Measurements from ENCODE around the gene NRF1. TPM values are rescaled to one million over a fixed set of nuclear protein-coding genes. Genes with fewer than 3 reads are reported as not detected.
"Not testable (repeated sequence)": the region's sequence is repeated elsewhere in the genome, so short reads cannot be mapped to it uniquely, and the experiment has no call there.

The NRF1 gene
- polyA plus RNA-seq, 2 donors, result 4.7 to 5.7 TPM

DNA sequence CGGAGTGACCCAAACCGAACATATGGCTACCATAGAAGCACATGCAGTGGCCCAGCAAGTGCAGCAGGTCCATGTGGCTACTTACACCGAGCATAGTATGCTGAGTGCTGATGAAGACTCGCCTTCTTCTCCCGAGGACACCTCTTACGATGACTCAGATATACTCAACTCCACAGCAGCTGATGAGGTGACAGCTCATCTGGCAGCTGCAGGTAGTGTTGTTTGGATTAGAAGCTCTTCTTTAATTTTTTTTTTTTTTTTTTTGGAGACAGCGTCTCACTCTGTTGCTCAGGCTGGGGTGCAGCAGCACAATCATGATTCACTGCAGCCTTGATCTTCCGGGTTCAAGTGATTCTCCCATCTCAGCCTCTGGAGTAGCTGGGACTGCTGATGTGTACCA lies 45.8 kb downstream of the NRF1 start:
- Histone ChIP-seq H3K36me3 (ENCODE audit: control insufficient read depth in 2 of 2, insufficient read depth in 2 of 2, low read length in 1 of 2) (peaks cover 6 to 8% of the 10 kb centered on the region in 2 donors), H3K4me3 (ENCODE audit: low read depth in 1 of 2, low read length in 2 of 2) (no peak overlapping the region), H3K27me3 (ENCODE audit: control insufficient read depth in 1 of 2, insufficient read depth in 2 of 2, low read length in 2 of 2) (no peaks in the 10 kb centered on the region), H3K9me3 (ENCODE audit: control insufficient read depth in 2 of 2, insufficient read depth in 1 of 2, low read depth in 1 of 2, low read length in 1 of 2) (peaks cover 0 to 2% of the 10 kb centered on the region in 2 donors), H3K4me1 (ENCODE audit: control insufficient read depth in 2 of 2, insufficient read depth in 2 of 2, low read length in 1 of 2) (no peaks in the 10 kb centered on the region), H3K27ac (ENCODE audit: low read depth in 2 of 2, low read length in 1 of 2) (no peak overlapping the region)
- WGBS, 2 donors, result 71 to 87% methylated on average over 8 of the region's 8 CpGs

DNA sequence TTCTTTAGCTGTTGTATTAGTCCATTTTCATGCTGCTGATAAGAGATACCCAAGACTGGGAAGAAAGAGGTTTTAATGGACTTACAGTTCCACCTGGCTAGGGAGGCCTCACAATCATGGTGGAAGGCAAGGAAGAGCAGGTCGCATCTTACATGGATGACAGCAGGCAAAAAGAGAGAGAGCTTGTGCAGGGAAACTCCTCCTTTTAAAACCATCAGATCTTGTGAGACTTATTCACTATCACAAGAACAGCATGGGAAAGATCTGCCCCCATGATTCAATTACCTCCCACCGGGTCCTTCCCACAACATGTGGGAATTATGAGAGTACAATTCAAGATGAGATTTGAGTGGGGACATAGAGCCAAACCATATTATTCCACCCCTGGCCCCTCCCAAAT lies 48.4 kb downstream of the NRF1 start:
- H3K36me3 ChIP-seq (ENCODE audit: control insufficient read depth in 2 of 2, insufficient read depth in 2 of 2, low read length in 1 of 2); H3K4me1 ChIP-seq (ENCODE audit: control insufficient read depth in 2 of 2, insufficient read depth in 2 of 2, low read length in 1 of 2); H3K4me3 ChIP-seq (ENCODE audit: low read depth in 1 of 2, low read length in 2 of 2); H3K27me3 ChIP-seq (ENCODE audit: control insufficient read depth in 1 of 2, insufficient read depth in 2 of 2, low read length in 2 of 2); H3K27ac ChIP-seq (ENCODE audit: low read depth in 2 of 2, low read length in 1 of 2); H3K9me3 ChIP-seq (ENCODE audit: control insufficient read depth in 2 of 2, insufficient read depth in 1 of 2, low read depth in 1 of 2, low read length in 1 of 2): not testable (repeated sequence)
- 69 to 72% methylated on average over 2 of the region's 2 CpGs for WGBS, 2 donors

DNA sequence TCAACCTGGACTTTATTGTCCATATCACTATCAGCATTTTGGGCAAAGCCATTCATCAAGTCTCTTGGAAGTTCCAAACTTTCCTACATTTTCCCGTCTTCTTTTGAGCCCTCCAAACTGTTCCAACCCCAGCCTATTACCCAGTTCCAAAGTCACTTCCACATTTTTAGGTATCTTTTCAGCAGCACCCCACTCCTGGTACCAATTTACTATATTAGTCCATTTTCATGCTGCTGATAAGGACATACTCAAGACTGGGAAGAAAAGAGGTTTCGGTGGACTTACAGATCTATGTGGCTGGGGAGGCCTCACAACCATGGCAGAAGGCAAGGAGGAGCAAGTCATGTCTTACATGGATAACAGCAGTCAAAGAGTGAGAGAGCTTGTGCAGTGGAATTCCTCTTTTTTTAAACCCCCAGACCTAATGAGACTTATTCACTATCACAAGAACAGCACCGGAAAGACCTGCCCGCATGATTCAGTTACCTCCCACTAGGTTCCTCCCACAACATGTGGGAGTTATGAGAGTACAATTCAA lies 50.2 kb downstream of the NRF1 start:
- Histone ChIP-seq H3K4me3 (ENCODE audit: low read depth in 1 of 2, low read length in 2 of 2) (no peak overlapping the region), H3K9me3 (ENCODE audit: control insufficient read depth in 2 of 2, insufficient read depth in 1 of 2, low read depth in 1 of 2, low read length in 1 of 2) (peaks cover 0 to 2% of the 10 kb centered on the region in 2 donors), H3K27ac (ENCODE audit: low read depth in 2 of 2, low read length in 1 of 2) (no peak overlapping the region), H3K27me3 (ENCODE audit: control insufficient read depth in 1 of 2, insufficient read depth in 2 of 2, low read length in 2 of 2) (no peaks in the 10 kb centered on the region), H3K4me1 (ENCODE audit: control insufficient read depth in 2 of 2, insufficient read depth in 2 of 2, low read length in 1 of 2) (no peaks in the 10 kb centered on the region), H3K36me3 (ENCODE audit: control insufficient read depth in 2 of 2, insufficient read depth in 2 of 2, low read length in 1 of 2) (peaks cover 6 to 8% of the 10 kb centered on the region in 2 donors)
- 98 to 99% methylated on average over 4 of the region's 4 CpGs for WGBS, 2 donors

DNA sequence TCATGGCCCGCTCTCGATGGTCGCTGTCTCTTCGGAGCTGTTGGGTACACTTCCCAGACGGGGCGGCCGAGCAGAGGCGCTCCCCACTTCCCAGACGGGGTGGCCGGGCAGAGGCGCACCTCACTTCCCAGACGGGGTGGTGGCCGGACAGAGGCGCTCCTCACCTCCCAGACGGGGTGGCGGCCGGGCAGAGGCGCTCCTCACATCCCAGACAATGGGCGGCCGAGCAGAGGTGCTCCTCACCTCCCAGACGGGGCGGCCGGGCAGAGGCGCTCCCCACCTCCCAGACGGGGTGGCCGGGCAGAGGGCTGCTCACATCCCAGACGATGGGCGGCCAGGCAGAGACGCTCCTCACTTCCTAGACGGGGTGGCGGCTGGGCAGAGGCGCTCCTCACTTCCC lies 51.7 kb downstream of the NRF1 start:
- H3K27me3 ChIP-seq (ENCODE audit: control insufficient read depth in 1 of 2, insufficient read depth in 2 of 2, low read length in 2 of 2); H3K4me3 ChIP-seq (ENCODE audit: low read depth in 1 of 2, low read length in 2 of 2): not testable (repeated sequence)
- 98% methylated on average over 29 to 32 of the region's 32 CpGs for WGBS, 2 donors

DNA sequence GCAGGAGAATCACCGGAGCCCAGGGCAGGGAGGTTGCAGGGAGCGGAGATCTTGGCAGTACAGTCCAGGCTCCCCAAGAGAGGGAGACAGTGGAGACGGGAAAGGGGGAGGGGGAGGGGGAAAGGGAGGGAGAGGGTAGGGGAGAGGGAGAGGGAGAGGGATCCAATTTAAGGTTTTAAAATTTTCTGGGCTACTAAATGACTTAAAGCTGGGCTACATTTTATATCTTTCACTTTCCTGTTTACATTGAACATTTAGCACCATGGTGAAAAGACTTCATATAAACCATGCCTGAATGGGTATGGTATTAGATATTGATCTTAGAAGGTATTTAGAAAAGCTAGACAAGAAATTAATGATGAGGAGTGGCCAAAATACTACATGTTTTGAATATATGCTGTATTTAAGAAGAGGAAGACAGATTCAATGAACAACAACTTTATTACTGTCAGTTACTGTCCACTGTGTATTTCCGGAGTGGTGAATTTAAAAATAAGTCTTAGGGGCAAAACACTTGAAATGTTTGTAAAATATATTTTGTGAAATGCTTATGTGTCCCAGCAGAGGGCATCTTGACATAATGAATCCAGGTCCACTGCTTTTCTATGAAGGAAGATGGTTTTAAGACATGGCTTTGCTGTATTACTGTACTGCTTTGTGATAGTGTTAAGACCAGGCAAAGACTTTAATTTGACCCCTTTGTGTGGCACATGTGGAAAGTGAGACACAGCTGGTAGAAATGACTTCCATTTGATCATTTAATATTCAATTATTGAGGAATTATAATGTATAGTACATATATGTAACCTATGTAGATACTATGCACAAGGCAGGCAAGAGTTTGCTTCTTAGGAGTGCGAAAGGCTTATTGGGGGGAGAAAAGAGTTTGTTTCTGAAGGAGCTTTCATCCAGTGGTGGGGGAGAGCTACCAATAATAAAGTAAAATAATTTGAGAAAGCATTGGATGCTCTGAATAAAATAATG lies 52.8 kb downstream of the NRF1 start:
- WGBS, 2 donors, result 72 to 78% methylated on average over 5 of the region's 5 CpGs
- Histone ChIP-seq H3K4me3 (ENCODE audit: low read depth in 1 of 2, low read length in 2 of 2) (no peak overlapping the region), H3K4me1 (ENCODE audit: control insufficient read depth in 2 of 2, insufficient read depth in 2 of 2, low read length in 1 of 2) (no peaks in the 10 kb centered on the region), H3K27ac (ENCODE audit: low read depth in 2 of 2, low read length in 1 of 2) (no peak overlapping the region), H3K27me3 (ENCODE audit: control insufficient read depth in 1 of 2, insufficient read depth in 2 of 2, low read length in 2 of 2) (no peaks in the 10 kb centered on the region), H3K36me3 (ENCODE audit: control insufficient read depth in 2 of 2, insufficient read depth in 2 of 2, low read length in 1 of 2) (peaks cover 4 to 6% of the 10 kb centered on the region in 2 donors), H3K9me3 (ENCODE audit: control insufficient read depth in 2 of 2, insufficient read depth in 1 of 2, low read depth in 1 of 2, low read length in 1 of 2) (peaks cover 0 to 2% of the 10 kb centered on the region in 2 donors)

More for the DNA sequence above, 51.7 kb downstream of the NRF1 start:
- H3K36me3 ChIP-seq (ENCODE audit: control insufficient read depth in 2 of 2, insufficient read depth in 2 of 2, low read length in 1 of 2); H3K27ac ChIP-seq (ENCODE audit: low read depth in 2 of 2, low read length in 1 of 2); H3K9me3 ChIP-seq (ENCODE audit: control insufficient read depth in 2 of 2, insufficient read depth in 1 of 2, low read depth in 1 of 2, low read length in 1 of 2); H3K4me1 ChIP-seq (ENCODE audit: control insufficient read depth in 2 of 2, insufficient read depth in 2 of 2, low read length in 1 of 2): not testable (repeated sequence)

DNA sequence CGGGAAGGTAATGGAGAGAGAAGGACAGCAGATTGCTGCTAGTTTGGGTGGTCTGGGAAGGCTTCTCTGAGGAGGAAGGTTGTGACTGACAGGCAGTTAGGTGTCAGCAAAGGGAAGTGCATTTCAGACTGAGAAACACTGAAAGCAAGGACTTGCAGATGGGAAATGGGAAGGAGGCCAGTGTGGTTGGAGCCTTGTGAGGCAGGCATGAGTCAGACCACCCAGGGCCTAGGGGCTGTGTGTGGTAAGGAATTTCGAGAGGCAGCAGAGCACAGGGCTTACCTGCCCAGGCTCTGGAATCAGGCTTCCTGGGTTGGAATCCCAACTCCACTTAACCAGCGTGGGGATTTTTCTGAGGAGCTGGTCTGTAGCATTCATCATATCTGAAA lies 53.5 kb downstream of the NRF1 start:
- Histone ChIP-seq H3K27me3 (ENCODE audit: control insufficient read depth in 1 of 2, insufficient read depth in 2 of 2, low read length in 2 of 2) (no peaks in the 10 kb centered on the region), H3K27ac (ENCODE audit: low read depth in 2 of 2, low read length in 1 of 2) (no peak overlapping the region), H3K36me3 (ENCODE audit: control insufficient read depth in 2 of 2, insufficient read depth in 2 of 2, low read length in 1 of 2) (peaks cover 4 to 6% of the 10 kb centered on the region in 2 donors), H3K9me3 (ENCODE audit: control insufficient read depth in 2 of 2, insufficient read depth in 1 of 2, low read depth in 1 of 2, low read length in 1 of 2) (peaks cover 0 to 2% of the 10 kb centered on the region in 2 donors), H3K4me1 (ENCODE audit: control insufficient read depth in 2 of 2, insufficient read depth in 2 of 2, low read length in 1 of 2) (no peaks in the 10 kb centered on the region), H3K4me3 (ENCODE audit: low read depth in 1 of 2, low read length in 2 of 2) (no peak overlapping the region)
- WGBS, 2 donors, result 73 to 78% methylated on average over 3 of the region's 3 CpGs

DNA sequence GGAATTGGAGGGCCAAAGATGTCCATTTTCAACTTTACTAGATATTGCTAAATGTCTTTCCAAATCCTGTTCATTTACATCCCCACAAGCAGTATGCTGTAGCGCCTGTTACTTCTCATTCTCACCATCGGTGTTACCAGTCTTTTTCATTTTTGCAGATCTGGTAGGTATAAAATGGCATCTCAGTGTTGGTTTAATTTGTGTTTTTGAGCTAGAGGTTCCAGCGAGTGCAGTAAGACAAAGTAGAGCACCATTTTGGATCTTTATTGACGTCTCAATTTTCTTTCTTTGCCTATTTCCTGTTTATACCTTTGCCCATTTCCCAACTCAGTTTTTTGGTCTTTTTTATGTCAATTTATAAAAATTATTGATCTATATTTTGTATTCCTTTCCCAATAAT lies 55.6 kb downstream of the NRF1 start:
- Histone ChIP-seq H3K4me1 (ENCODE audit: control insufficient read depth in 2 of 2, insufficient read depth in 2 of 2, low read length in 1 of 2) (no peaks in the 10 kb centered on the region), H3K27ac (ENCODE audit: low read depth in 2 of 2, low read length in 1 of 2) (no peak overlapping the region), H3K36me3 (ENCODE audit: control insufficient read depth in 2 of 2, insufficient read depth in 2 of 2, low read length in 1 of 2) (peaks cover 0 to 2% of the 10 kb centered on the region in 2 donors), H3K9me3 (ENCODE audit: control insufficient read depth in 2 of 2, insufficient read depth in 1 of 2, low read depth in 1 of 2, low read length in 1 of 2) (no peaks in the 10 kb centered on the region), H3K27me3 (ENCODE audit: control insufficient read depth in 1 of 2, insufficient read depth in 2 of 2, low read length in 2 of 2) (no peaks in the 10 kb centered on the region), H3K4me3 (ENCODE audit: low read depth in 1 of 2, low read length in 2 of 2) (no peak overlapping the region)
- 95 to 98% methylated on average over 4 of the region's 4 CpGs for WGBS, 2 donors

DNA sequence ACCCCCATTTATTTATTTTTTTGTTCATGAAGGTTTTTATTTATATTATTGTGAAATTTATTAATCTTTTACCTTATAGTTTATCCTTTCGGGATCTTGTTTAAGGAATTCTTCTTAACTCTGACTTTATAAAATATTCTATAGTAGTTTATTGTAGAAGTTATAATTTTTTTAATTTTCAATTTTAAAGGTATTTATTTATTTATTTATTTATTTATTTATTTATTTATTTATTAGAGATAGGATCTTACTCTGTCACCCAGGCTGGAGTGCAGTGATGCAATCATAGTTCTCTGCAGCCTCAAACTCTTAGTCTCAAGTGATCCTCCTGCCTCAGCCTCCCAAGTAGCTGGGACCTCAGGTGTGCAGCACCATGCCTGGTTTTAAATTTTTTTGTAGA lies 56.0 kb downstream of the NRF1 start:
- H3K27ac ChIP-seq (ENCODE audit: low read depth in 2 of 2, low read length in 1 of 2), result no peak overlapping the region
- H3K9me3 ChIP-seq (ENCODE audit: control insufficient read depth in 2 of 2, insufficient read depth in 1 of 2, low read depth in 1 of 2, low read length in 1 of 2), result no peaks in the 10 kb centered on the region
- no peak overlapping the region for H3K4me3 ChIP-seq (ENCODE audit: low read depth in 1 of 2, low read length in 2 of 2)
- 98% methylated on average over 1 of the region's 1 CpG for WGBS, 2 donors
- H3K36me3 ChIP-seq (ENCODE audit: control insufficient read depth in 2 of 2, insufficient read depth in 2 of 2, low read length in 1 of 2), result peaks cover 0 to 2% of the 10 kb centered on the region in 2 donors
- no peaks in the 10 kb centered on the region for H3K27me3 ChIP-seq (ENCODE audit: control insufficient read depth in 1 of 2, insufficient read depth in 2 of 2, low read length in 2 of 2)
- H3K4me1 ChIP-seq (ENCODE audit: control insufficient read depth in 2 of 2, insufficient read depth in 2 of 2, low read length in 1 of 2), result no peaks in the 10 kb centered on the region

DNA sequence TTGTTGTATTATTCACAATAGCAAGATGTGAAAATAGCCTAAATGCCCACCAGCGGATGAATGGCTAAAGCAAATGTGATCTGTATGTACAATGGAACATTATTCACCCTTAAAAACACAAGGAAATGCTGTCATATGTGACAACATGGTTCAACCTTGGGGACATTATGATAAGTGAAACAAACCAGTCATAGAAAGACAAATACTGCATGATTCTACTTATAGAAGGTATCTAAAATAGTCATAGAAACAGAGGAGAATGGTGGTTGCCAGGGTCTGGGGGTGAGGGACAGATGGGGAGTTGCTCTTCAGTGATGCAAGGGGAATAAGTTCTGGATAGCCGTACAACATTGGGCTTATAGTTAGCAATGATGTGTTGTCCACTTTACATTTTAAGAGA lies 58.4 kb downstream of the NRF1 start:
- Histone ChIP-seq H3K36me3 (ENCODE audit: control insufficient read depth in 2 of 2, insufficient read depth in 2 of 2, low read length in 1 of 2) (peaks cover 0 to 2% of the 10 kb centered on the region in 2 donors), H3K4me1 (ENCODE audit: control insufficient read depth in 2 of 2, insufficient read depth in 2 of 2, low read length in 1 of 2) (no peaks in the 10 kb centered on the region)
- WGBS, 2 donors, result 96 to 97% methylated on average over 2 of the region's 2 CpGs

DNA sequence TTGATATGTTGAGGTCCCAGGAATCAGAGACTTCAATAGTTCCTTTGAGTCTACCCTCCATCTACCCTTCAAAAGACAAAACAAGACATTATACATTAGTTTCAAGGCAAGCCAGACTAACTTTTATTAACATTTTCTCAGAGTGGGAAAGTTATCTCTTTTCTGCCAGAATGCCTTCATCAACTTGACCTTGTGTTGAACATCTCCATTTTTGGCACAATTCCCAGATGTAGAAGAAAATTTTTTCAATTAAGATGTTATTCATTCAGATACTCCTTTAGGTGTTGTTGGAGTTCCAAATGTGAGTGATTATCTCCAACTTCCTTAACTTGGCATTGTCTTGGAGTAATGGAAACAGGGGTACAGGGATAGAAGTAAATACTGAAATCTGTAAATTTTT lies 59.1 kb downstream of the NRF1 start:
- Histone ChIP-seq H3K27me3 (ENCODE audit: control insufficient read depth in 1 of 2, insufficient read depth in 2 of 2, low read length in 2 of 2) (no peaks in the 10 kb centered on the region), H3K4me1 (ENCODE audit: control insufficient read depth in 2 of 2, insufficient read depth in 2 of 2, low read length in 1 of 2) (no peaks in the 10 kb centered on the region), H3K36me3 (ENCODE audit: control insufficient read depth in 2 of 2, insufficient read depth in 2 of 2, low read length in 1 of 2) (peaks cover 0 to 2% of the 10 kb centered on the region in 2 donors), H3K9me3 (ENCODE audit: control insufficient read depth in 2 of 2, insufficient read depth in 1 of 2, low read depth in 1 of 2, low read length in 1 of 2) (no peaks in the 10 kb centered on the region), H3K4me3 (ENCODE audit: low read depth in 1 of 2, low read length in 2 of 2) (no peak overlapping the region), H3K27ac (ENCODE audit: low read depth in 2 of 2, low read length in 1 of 2) (no peak overlapping the region)

More for the DNA sequence above, 58.4 kb downstream of the NRF1 start:
- Histone ChIP-seq H3K27ac (ENCODE audit: low read depth in 2 of 2, low read length in 1 of 2) (no peak overlapping the region), H3K27me3 (ENCODE audit: control insufficient read depth in 1 of 2, insufficient read depth in 2 of 2, low read length in 2 of 2) (no peaks in the 10 kb centered on the region), H3K9me3 (ENCODE audit: control insufficient read depth in 2 of 2, insufficient read depth in 1 of 2, low read depth in 1 of 2, low read length in 1 of 2) (no peaks in the 10 kb centered on the region), H3K4me3 (ENCODE audit: low read depth in 1 of 2, low read length in 2 of 2) (no peak overlapping the region)

Measured in esophagus (tissue), 2 donors.